Measurements from ENCODE around the gene KRTAP10-12.

GRCh38 chr21:44741921-44742320 is 44.9 kb downstream of the KRTAP10-12 start:
- TF ChIP-seq CTCF (IDR thresholded peaks at IDR 0.05; ENCODE audit: low read depth, low read length, missing input control) (no peak), TAF1 (conservative IDR thresholded peaks at IDR 0.05) (no peak), JUND (IDR thresholded peaks at IDR 0.05) (no peak), MAX (IDR thresholded peaks at IDR 0.05) (no peak), ZBTB33 (IDR thresholded peaks at IDR 0.05) (no peak), ATF3 (IDR thresholded peaks at IDR 0.05) (no peak), EGR1 (IDR thresholded peaks at IDR 0.05; ENCODE audit: low read depth in 2 of 2) (no peak)
